Psoas muscle (tissue), 8 donors: ENCODE data around the gene PRMT1. TPM values are rescaled to one million over a fixed set of nuclear protein-coding genes. Genes with fewer than 3 reads are reported as not detected.

Experiments
- ATAC-seq, 4 donors: fragments of 200-7000 bp; cut with Tn5 transposase; one replicate each; pipeline ENCODE4 v1.9.1; 2020; ENCODE audit warnings: moderate library complexity in 3 of 4, mild to moderate bottlenecking in 2 of 4
- DNase-seq, 2 donors: peaks; one replicate each; pipeline ENCODE4 v3.0.0-alpha.2; 2020
- H3K27ac ChIP-seq: fragments of 200-600 bp; one replicate; pipeline ENCODE4 v1.8.0; 2022
- H3K27me3 ChIP-seq, 3 donors: fragments of 200-600 bp in 1 of 3; one replicate each; pipeline versions ENCODE4 v1.6.1 to v1.8.0; 2013 to 2022; ENCODE audit warnings: low read length in 2 of 3, mild to moderate bottlenecking in 2 of 3, moderate library complexity in 1 of 3; ENCODE audit not compliant: insufficient read depth in 3 of 3
- H3K36me3 ChIP-seq, 2 donors: fragments of 200-600 bp in 1 of 2; one replicate each; pipeline versions ENCODE4 v1.6.1 to v1.8.0; 2013 to 2022; ENCODE audit warnings: low read depth in 1 of 2, mild to moderate bottlenecking in 1 of 2, moderate library complexity in 1 of 2; ENCODE audit not compliant: insufficient read depth in 1 of 2
- H3K4me1 ChIP-seq: fragments of 200-600 bp; one replicate; pipeline ENCODE4 v1.8.0; 2022
- H3K4me3 ChIP-seq: fragments of 200-600 bp; one replicate; pipeline ENCODE4 v1.8.0; 2022; ENCODE audit warnings: mild to moderate bottlenecking
- H3K9me3 ChIP-seq: fragments of 200-600 bp; one replicate; pipeline ENCODE4 v1.8.0; 2022
- WGBS, 3 donors: extraction: QIAGEN DNeasy Blood & Tissue Kit; methylation state at CpG; one replicate each; pipeline versions ENCODE4 v1.1.6 to v1.1.7; 2013; 5-methylcytosine and 5-hydroxymethylcytosine counted together
- intact Hi-C, 2 donors: fragments of 100-400 bp; cut with DNase I; formaldehyde crosslinking; loops; one replicate each; pipeline versions ENCODE4 v1.11.0 to v1.14.2; 2022
- polyA plus RNA-seq, 3 donors: library from polyadenylated mRNA; stranded (reverse); fragments of 200-250 nt; gene quantifications; one replicate each; pipeline ENCODE4 v1.2.3, GENCODE V29; 2013
- total RNA-seq, 4 donors: library from RNA; stranded (reverse); fragmentation: NEBNext Ultra II Directional in 2 of 4; extraction: Animal tissue kit (Norgen Biotek cat#: 25700) in 2 of 4; gene quantifications; one replicate each; pipeline versions ENCODE4 v1.2.1 to v1.2.4, GENCODE V29; 2021 to 2023
- TF ChIP-seq, protein P1 (sequence below): fragments of 200-600 bp; IDR thresholded peaks from one replicate; pipeline ENCODE4 v1.8.0; 2022; ENCODE audit warnings: antibody characterized with exemption
- donor health status: healthy with polysubstance abuse.
- donor health status: DM: no; HTN: no; CAD: no; lungs with moderate emphysema.
- donor health status: Bipolar disorder and iron deficiency.
- donor health status: healthy.
- donor health status: DM: yes; HTN: yes; CAD: no.
- donor health status: DM: no; HTN: no; CAD: no.
- donor health status: DM: no; HTN: no; CAD: no.
- donor health status: DM: yes; HTN: yes; CAD: no.

Gene PRMT1
- total and polyA plus RNA-seq, 7 donors = 139 to 424 (median 208) TPM

DNA sequence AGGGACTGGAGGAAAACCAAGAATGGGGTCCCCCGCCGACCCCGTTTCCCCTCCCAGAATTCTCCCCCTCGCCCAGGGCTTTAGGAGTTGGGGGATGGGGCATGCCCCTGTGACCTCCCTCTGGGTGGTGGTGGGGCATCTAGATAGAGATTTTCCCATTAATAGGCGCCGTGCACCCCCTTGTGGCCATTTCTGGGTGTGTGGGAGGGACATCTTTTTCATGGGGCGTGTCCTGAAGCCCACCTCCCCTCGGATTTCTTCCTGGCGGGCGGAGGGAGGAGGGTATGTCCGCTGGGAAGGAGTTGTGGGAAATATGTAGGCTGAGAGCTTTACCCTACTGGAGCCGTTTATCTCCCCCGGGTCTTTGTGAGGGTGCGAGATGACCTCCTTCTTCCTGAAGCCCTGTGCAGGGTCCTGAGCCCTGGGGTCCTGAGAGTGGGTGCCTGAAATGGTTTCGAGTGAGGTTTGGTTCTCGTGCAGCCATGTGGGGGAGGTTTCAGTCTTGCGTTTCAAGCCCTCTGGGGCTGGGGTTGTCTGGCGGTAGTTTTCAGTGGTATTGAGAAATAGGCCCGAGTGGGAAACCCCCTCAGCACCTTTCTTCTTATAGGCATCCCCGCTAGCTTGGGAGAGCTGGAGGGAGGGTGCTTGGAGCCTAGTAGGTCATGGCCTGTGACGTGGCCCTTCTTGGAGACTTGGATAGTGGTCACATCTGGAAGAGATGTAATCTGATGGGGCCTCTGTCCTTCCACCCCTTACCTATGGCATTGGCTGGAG, 1.0 kb downstream of the PRMT1 start:
- Histone ChIP-seq H3K4me3 (peak overlapping the region; percentile 95), H3K27me3 (no peaks in the 10 kb centered on the region), H3K4me1 (peaks cover 36% of the 10 kb centered on the region), H3K36me3 (peaks cover 5 to 28% of the 10 kb centered on the region in 2 donors), H3K9me3 (no peaks in the 10 kb centered on the region), H3K27ac (peak overlapping the region; percentile 99)
- intact Hi-C loops = loop anchor here (2.0 to 10.0 kb wide), 4 partner anchors 37 to 139 kb away; partner anchors contain the start of genes MED25 (in 1 of the 2) and RRAS (in 1 of the 2)
- TF ChIP-seq, protein P1, sequence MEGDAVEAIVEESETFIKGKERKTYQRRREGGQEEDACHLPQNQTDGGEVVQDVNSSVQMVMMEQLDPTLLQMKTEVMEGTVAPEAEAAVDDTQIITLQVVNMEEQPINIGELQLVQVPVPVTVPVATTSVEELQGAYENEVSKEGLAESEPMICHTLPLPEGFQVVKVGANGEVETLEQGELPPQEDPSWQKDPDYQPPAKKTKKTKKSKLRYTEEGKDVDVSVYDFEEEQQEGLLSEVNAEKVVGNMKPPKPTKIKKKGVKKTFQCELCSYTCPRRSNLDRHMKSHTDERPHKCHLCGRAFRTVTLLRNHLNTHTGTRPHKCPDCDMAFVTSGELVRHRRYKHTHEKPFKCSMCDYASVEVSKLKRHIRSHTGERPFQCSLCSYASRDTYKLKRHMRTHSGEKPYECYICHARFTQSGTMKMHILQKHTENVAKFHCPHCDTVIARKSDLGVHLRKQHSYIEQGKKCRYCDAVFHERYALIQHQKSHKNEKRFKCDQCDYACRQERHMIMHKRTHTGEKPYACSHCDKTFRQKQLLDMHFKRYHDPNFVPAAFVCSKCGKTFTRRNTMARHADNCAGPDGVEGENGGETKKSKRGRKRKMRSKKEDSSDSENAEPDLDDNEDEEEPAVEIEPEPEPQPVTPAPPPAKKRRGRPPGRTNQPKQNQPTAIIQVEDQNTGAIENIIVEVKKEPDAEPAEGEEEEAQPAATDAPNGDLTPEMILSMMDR = peak; percentile 56
- 2 to 4% (median 2%) methylated on average over 21 of the region's 21 CpGs for WGBS, 3 donors
- ATAC-seq (no peak), DNase-seq (peak; percentile 71 to 85)

- TF ChIP-seq, protein P1 = no peak
Measured at GRCh38 chr19:49678985-49679770, 2.1 kb downstream of the PRMT1 start.

GRCh38 chr19:49679771-49680413, 2.8 kb downstream of the PRMT1 start:
- Histone ChIP-seq H3K27ac (peak overlapping the region; percentile 99), H3K36me3 (peaks cover 5 to 46% of the 10 kb centered on the region in 2 donors), H3K27me3 (no peaks in the 10 kb centered on the region), H3K4me3 (peak overlapping the region; percentile 95), H3K4me1 (peaks cover 36% of the 10 kb centered on the region), H3K9me3 (no peaks in the 10 kb centered on the region)
- TF ChIP-seq, protein P1 = no peak
- ATAC-seq = peak in 2 of 4 donors; percentile 1
- intact Hi-C loops = loop anchor here (5.0 to 10.0 kb wide), 5 partner anchors 82 to 137 kb away; partner anchors contain the start of genes MED25 (in 1 of the 2) and TSKS (in 1 of the 2)
- DNase-seq = no peak
- 27 to 33% (median 29%) methylated on average over 10 of the region's 10 CpGs for WGBS, 3 donors

More at GRCh38 chr19:49678985-49679770, 2.1 kb downstream of the PRMT1 start:
- H3K27me3 ChIP-seq = no peaks in the 10 kb centered on the region
- H3K4me1 ChIP-seq = peaks cover 36% of the 10 kb centered on the region
- H3K27ac ChIP-seq = peak overlapping the region; percentile 99
- no peaks in the 10 kb centered on the region for H3K9me3 ChIP-seq
- H3K36me3 ChIP-seq = peaks cover 5 to 39% of the 10 kb centered on the region in 2 donors
- intact Hi-C loops = loop anchor here (5.0 to 10.0 kb wide), 3 partner anchors 104 to 138 kb away; partner anchors contain the start of gene MED25 (in 1 of the 2)
- WGBS, 3 donors = 21 to 34% (median 25%) methylated on average over 10 to 12 of the region's 12 CpGs
- ATAC-seq (peak; percentile 51 to 56 (median 54)), DNase-seq (peak; percentile 71 to 92)
- peak overlapping the region; percentile 95 for H3K4me3 ChIP-seq
